Esophagus mucosa (tissue), 1 donor: ENCODE data around the gene MRFAP1L1. TPM values are rescaled to one million over a fixed set of nuclear protein-coding genes. Genes with fewer than 3 reads are reported as not detected.

Source experiments
- ATAC-seq: fragments of 200-7000 bp; cut with Tn5 transposase; one replicate; pipeline ENCODE4 v1.9.1; 2020
- total RNA-seq: library from RNA; stranded (reverse); gene quantifications from one replicate; pipeline ENCODE4 v1.2.4, GENCODE V29; 2023
- donor health status: DM: yes; HTN: yes; CAD: no.

MRFAP1L1 gene
- total RNA-seq, 1 donor from 2014 or later, result 28.1 TPM

GRCh38 chr4:6715704-6716017, 6.0 kb upstream of the MRFAP1L1 start:
- ATAC-seq, result no peak

GRCh38 chr4:6714954-6715353, 5.3 kb upstream of the MRFAP1L1 start:
- no peak for ATAC-seq

- no peak for ATAC-seq
Measured at GRCh38 chr4:6710996-6711395, 1.3 kb upstream of the MRFAP1L1 start.

- ATAC-seq, result no peak
Measured at GRCh38 chr4:6710282-6710681, 617 bp upstream of the MRFAP1L1 start.

GRCh38 chr4:6706173-6706572, 3.5 kb downstream of the MRFAP1L1 start:
- no peak for ATAC-seq

- ATAC-seq, result no peak
Measured at GRCh38 chr4:6705646-6706045, 4.0 kb downstream of the MRFAP1L1 start.

GRCh38 chr4:6703786-6704185, 5.9 kb downstream of the MRFAP1L1 start:
- ATAC-seq, result no peak

GRCh38 chr4:6702761-6703160, 6.9 kb downstream of the MRFAP1L1 start:
- no peak for ATAC-seq

- ATAC-seq, result no peak
Measured at GRCh38 chr4:6701371-6701770, 8.3 kb downstream of the MRFAP1L1 start.

- ATAC-seq, result no peak
Measured at GRCh38 chr4:6699903-6700302, 9.8 kb downstream of the MRFAP1L1 start.

GRCh38 chr4:6699388-6699787, 10.3 kb downstream of the MRFAP1L1 start:
- no peak for ATAC-seq

GRCh38 chr4:6697131-6697530, 12.5 kb downstream of the MRFAP1L1 start:
- no peak for ATAC-seq

- ATAC-seq, result peak; percentile 58
Measured at GRCh38 chr4:6696611-6697010, 13.1 kb downstream of the MRFAP1L1 start.

- peak; percentile 45 for ATAC-seq
Measured at GRCh38 chr4:6695660-6696610, 13.7 kb downstream of the MRFAP1L1 start.

- ATAC-seq, result no peak
Measured at GRCh38 chr4:6694177-6694901, 15.3 kb downstream of the MRFAP1L1 start.

GRCh38 chr4:6693231-6694176, 16.2 kb downstream of the MRFAP1L1 start, which contains the start of gene S100P:
Gene S100P, plus strand, starts transcription at chr4:6693878. Its CDS starts 55 bp downstream, at chr4:6693933.
- ATAC-seq, result peak; percentile 71

- ATAC-seq, result peak; percentile 44
Measured at GRCh38 chr4:6692806-6693205, 16.9 kb downstream of the MRFAP1L1 start.

- no peak for ATAC-seq
Measured at GRCh38 chr4:6692379-6692778, 17.3 kb downstream of the MRFAP1L1 start.

- peak; percentile 34 for ATAC-seq
Measured at GRCh38 chr4:6689506-6689960, 20.1 kb downstream of the MRFAP1L1 start.

GRCh38 chr4:6688879-6689505, 20.7 kb downstream of the MRFAP1L1 start:
- peak; percentile 41 for ATAC-seq

- peak; percentile 71 for ATAC-seq
Measured at GRCh38 chr4:6687947-6688878, 21.5 kb downstream of the MRFAP1L1 start.
